HS-5 (cell line): ENCODE results near the gene SFSWAP.
"Not testable (repeated sequence)": the region's sequence is repeated elsewhere in the genome, so short reads cannot be mapped to it uniquely, and the experiment has no call there.

Experiments used
- DNase-seq: peaks from one replicate; pipeline ENCODE4 v3.0.0-alpha.2; 2012; ENCODE audit warnings: low read depth

Gene SFSWAP

DNA sequence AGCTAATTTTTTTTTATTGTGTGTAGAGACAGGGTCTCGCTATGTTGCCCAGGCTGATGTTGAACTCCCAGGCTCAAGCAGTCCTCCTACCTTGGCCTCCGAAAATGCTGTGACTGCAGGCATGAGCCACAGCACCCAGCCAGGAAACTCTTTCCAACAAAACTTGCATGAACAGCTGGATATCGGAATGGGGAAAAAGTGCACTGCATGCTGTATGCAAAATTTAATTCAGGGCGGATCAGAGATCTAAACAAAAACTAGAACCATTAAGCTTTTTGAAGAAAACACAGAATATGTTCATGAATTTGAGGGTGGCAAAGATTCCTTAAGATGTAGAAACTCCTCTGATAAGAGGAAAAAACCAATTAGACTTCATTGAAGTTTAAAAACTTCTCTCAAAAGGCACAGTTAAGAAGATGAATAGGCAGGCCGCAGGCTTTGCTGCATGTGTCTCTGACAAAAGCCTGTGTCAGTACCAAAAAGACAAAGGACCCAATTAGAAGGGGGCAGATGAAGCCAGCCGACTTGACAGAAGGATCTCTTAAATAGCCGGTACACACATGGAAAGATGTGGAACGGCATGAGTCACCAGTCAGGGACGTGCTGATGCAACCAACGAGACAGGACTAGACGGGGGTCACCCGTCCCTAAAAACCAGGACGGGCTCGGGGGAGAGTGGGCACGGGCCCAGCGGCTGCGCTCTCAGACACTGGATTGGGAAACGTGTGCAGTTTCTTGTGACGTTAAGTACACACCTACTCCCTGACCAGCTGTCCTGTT lies 82.5 kb downstream of the SFSWAP start:
- DNase-seq: no peak

DNA sequence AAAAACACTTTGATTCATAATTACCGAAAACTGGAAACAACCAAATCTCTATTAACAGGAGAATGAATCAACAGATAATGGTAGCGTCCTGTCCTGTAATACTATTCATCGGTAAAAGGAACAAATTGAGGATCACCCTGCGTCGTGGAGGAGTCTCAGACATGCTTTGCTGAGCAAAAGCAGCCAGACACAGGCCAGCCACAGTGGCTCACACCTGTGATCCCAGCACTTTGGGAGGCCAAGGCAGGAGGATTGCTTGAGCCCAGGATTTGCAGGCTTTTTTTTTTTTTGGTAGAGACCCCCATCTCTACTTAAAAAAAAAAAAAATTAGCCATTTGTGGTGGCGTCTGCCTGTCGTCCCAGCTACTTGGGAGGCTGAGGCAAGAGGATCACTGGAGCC lies 83.2 kb downstream of the SFSWAP start:
- DNase-seq: no peak

DNA sequence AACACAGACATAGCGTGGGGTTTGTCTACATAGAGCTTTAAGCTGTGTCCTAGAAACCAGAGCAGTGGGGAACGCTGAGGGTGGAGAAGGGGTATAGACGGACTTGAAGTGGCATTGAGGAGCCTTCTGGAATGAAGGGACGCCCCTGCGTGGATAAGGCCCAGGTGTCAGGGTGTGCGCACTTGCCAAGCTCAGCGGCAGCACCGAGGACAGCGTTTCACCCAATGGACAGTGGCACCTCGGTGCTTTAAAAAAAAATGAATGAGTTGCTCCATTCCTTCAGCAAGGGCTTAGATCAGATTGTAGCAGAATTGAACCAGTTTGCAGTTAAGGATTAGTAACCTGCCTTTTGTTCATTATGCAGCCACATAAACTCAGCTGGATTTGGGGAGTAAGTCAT lies 83.7 kb downstream of the SFSWAP start:
- no peak for DNase-seq

- no peak for DNase-seq
These were observed 84.2 kb downstream of the SFSWAP start for GRCh38 chr12:131795064-131795463.

DNA sequence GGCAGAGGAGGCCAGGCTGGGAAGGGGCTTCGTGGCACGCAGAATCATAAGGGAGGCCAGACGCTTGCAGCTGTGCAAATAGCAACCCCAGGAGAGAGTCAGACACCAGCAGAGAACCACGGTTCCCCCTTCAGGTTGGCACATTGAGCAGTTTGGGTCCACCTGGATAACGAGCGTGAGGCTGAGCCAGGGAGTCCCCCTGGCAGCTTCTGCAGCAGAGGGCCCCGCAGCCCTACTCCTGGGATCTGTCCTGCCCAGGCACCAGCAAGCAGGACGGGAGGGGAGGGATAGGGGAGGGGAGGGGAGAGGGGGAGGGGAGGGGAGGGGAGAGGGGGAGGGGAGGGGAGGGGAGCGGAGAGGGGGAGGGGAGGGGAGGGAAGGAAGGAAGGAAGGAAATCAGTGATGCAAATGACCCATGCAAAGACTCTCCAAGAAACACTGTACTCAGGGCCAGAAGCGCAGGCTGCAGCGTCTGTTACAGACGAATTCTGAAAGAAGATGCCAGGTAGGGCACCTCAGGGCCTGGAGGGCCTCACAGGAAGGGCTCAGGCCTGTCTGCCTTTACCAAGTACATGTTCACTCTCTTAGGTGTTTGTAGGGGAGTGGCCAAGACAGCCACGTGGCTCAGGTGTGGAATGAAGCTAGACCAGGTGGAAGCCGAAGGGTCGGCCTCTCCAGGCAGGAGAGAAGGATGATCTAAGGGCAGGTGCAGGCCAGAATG lies 85.0 kb downstream of the SFSWAP start:
- DNase-seq: no peak

GRCh38 chr12:131796411-131796736 lies 85.5 kb downstream of the SFSWAP start:
- no peak for DNase-seq

- no peak for DNase-seq
These were observed 86.1 kb downstream of the SFSWAP start for GRCh38 chr12:131796754-131797587.

DNA sequence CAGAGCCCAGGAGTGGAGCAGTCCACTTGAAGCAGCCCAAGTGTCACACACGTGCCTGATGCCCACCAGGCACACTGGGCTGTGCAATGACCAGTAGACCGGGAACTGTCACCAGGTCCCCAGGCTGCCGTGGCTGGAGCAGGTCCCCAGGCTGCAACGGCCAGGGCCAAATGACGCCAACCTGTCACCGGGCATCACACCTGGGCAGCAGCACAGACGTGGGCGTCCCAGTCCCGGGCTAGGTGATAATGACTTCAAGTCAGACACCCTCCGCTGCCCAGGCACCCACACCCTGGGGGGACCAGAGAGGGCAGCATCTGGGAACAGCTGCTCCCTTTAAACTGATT lies 86.7 kb downstream of the SFSWAP start:
- no peak for DNase-seq

DNA sequence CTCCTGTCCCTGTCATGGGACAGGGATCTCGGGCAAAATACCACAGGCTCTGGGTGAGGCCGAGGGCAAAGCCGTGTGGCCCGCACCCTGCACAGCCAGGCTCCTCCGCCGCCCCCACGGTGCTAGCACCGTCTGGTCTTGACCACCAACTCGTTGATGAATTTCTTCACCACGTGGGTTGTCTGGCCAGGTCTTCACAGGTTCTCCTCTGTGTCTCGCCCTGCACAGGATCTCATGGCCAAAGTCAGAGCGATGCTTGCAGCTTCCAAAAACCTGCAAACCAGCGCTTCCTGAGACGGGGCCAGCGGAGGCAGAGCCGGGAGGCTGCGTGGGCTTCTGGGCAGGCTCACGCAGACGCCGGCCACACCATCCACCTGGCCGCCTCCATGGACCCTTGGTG lies 88.3 kb downstream of the SFSWAP start:
- DNase-seq: no peak

- no peak for DNase-seq
These were observed 89.1 kb downstream of the SFSWAP start for GRCh38 chr12:131799828-131800593.

GRCh38 chr12:131800594-131801135 lies 89.8 kb downstream of the SFSWAP start:
- no peak for DNase-seq

- DNase-seq: no peak
These were observed 90.5 kb downstream of the SFSWAP start for GRCh38 chr12:131801254-131801866.

- no peak for DNase-seq
These were observed 93.2 kb downstream of the SFSWAP start for GRCh38 chr12:131803961-131804521.

- DNase-seq: no peak
These were observed 94.5 kb downstream of the SFSWAP start for GRCh38 chr12:131805421-131805820.

- DNase-seq: no peak
These were observed 95.8 kb downstream of the SFSWAP start for GRCh38 chr12:131806674-131807073.

DNA sequence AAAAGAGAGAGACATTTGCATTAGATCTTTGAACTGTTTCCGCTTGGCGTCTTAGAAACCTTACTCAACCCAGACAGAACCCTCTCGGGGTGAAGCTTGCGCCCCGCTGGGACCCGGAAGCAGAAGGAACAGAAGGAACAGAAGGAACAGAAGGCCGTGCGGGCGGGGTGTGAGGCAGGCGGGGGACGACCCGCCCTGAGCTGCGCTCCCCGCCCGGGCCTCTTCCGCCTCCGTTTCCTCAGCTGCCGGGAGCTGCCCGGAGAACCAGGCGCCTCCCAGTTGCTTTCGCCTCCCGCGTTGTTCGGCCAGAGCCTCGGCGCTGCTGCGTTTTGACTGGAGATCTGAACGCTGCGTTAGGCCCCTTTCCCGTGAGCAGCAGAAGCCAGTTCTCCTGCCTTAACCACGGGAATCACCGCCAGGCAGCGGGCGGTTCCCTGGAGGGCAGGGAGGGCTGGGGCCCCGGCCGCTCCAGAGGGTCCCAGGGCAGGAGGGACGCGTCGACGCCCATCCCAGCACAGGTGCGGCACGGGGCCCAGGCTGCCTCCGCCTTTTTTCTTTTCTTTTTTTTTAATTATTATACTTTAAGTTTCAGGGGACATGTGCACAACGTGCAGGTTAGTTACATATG lies 98.0 kb downstream of the SFSWAP start:
- no peak for DNase-seq

- not testable (repeated sequence) for DNase-seq
These were observed 98.8 kb downstream of the SFSWAP start for GRCh38 chr12:131809476-131810254.

GRCh38 chr12:131810726-131811125 lies 99.8 kb downstream of the SFSWAP start:
- DNase-seq: no peak

DNA sequence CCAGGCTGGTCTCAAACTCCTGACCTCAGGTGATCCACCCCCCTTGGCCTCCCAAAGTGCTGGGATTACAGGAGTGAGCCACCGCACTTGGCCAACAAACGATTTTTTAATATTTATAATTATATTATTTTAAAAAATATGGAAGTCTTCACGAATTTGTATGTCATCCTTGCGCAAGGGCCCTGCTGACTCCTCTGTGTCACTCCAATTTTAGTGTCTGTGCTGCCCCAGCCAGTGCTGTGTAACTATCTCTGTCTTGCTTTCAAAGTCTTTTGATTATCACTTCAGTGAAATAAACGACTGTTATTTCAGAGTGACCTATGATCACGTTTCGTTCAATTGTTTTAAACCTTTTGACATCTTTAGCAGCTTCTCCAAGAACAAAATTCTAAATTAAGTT lies 104.2 kb downstream of the SFSWAP start:
- DNase-seq: no peak

- no peak for DNase-seq
These were observed 105.6 kb downstream of the SFSWAP start for GRCh38 chr12:131816495-131816894.
